HT1080 (cell line): ENCODE data around the gene CHIC1. TPM values are rescaled to one million over a fixed set of nuclear protein-coding genes. Genes with fewer than 3 reads are reported as not detected.
A peak's percentile ranks its signal among the peaks of the same experiment; 100 is the strongest.
"Not testable (repeated sequence)": the region's sequence is repeated elsewhere in the genome, so short reads cannot be mapped to it uniquely, and the experiment has no call there.

Experiments
- DNase-seq: peaks from one replicate; pipeline ENCODE4 v3.0.0-alpha.2; 2015; ENCODE audit warnings: low read depth
- polyA plus RNA-seq, 2 experiments: library from polyadenylated mRNA; depleted of rRNA; stranded (reverse); fragments of >200 nt; gene quantifications; 2 replicates each; pipeline ENCODE4 v1.2.3, GENCODE V29; 2015
- total RNA-seq: library from RNA; depleted of rRNA; stranded (reverse); fragments of >200 nt; shearing (Covaris generic); gene quantifications from 2 replicates; pipeline ENCODE4 v1.2.3, GENCODE V29; 2014; rRNA removed

Gene CHIC1
- 6.5 and 9.9 TPM in 2 replicates for total RNA-seq
- 5.7 and 7.6 TPM in 2 replicates for polyA plus RNA-seq (2015; cell fraction: cytosol; rRNA removed)
- 10.4 and 11.6 TPM in 2 replicates for polyA plus RNA-seq (2015; cell fraction: nucleus; rRNA removed)

DNA sequence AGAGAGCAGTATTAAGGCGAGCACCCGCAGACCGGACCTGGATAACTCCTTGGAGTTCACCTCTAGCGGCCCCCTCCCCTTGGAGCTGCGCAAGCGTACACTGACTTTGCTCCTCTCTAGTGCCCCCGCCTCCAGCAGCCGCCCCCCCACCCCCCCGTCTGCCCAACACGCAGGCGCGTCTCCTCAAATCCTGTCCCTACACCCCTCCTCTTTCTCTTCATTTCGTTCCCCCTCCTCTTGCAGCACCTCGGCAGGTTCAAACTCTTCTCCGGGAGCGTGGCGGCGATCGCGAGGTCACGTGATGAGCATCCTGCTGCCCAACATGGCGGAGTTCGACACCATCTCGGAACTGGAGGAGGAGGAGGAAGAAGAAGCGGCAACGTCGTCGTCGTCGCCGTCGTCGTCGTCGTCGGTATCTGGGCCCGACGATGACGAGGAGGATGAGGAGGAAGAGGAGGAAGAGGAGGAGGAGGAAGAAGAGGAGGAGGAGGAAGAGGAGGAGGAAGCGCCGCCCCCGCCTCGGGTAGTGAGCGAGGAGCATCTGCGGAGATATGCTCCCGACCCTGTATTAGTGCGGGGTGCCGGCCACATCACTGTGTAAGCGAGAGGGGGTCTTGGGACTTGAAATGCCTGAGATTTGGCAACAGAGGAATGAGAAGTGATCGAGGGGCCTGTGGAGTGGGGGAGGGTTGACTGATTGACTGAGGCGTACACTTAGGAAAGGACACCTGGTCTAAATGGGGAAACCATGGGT is at the start of gene CHIC1:
CHIC1 (plus strand) TSS at position 214 of the 754 bp plus-strand sequence; CDS start at position 302, 88 bp downstream.
- DNase-seq: peak; percentile 74

DNA sequence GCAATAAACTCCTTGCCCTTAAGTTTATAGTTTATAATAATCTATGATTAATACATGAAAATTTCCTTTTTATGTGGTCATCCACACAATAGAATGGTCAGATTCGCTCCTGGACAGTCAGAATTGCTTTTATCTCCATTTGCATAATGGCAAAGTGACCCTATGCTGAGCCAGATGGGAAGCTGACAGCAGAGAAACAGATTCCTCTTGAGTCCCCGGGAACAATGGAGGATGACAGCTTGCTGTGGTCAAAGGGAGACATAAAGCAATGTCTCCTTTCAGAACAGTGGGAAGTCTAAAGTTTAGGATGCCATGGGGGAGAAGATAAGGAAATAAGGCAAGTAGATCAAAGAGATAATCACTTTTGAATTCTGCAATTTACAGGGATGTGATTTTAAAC is 40.2 kb upstream of the CHIC1 start:
- DNase-seq: not testable (repeated sequence)

DNA sequence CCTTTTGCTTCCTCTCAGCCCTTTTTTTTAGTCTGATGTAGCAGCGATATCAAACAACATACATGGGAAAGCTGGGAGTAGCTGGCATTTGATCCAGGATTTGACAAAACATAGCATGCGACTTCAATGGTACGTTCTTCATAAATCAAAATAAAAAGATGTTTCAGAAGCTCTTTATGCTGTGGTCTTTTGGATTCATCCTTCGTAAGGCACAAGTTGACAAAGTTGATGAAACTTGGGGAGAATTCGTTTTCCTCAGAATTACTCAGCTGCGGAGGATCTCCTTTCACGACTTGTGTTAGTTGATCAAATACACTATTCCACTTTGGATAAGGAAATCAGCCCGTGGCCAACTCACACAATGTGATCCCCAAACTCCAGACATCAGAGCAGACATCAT is 38.1 kb upstream of the CHIC1 start:
- DNase-seq: no peak

DNA sequence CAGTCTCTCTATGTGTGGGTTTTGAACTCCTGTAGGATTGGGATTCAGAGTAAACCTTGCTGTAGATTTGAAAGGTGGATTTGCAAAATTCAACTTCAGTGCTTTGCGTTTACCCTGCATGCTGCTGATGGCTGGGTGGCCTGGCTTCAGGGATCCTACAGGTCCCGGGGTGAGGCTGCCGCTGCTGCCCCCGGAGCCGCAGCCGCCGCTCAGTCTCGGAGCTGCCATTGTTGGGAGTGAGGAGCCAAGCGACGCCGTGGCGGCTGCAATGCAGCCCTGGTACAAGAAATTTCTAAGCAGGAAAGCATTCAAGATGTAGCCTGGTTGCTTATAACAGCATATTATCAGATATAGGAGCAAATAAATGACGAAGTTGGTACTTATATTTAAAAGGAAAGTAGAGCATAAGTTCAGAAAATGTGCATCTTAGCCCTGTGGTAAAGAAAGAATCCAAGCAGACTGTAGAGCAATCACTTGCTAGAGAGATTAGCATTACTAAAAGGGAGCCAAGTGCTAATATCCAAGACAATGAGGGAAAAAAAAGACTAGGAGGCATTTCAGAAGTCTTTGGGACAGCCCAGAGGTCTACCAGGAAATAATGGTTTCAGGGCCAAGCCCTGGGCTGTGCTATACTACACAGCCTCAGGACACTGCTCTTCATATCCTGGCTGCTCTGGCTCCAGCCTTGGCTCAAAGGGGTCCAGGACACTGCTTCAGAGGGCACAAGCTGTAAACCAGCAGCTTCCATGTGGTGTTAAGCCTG is 36.9 kb upstream of the CHIC1 start:
- DNase-seq: no peak

DNA sequence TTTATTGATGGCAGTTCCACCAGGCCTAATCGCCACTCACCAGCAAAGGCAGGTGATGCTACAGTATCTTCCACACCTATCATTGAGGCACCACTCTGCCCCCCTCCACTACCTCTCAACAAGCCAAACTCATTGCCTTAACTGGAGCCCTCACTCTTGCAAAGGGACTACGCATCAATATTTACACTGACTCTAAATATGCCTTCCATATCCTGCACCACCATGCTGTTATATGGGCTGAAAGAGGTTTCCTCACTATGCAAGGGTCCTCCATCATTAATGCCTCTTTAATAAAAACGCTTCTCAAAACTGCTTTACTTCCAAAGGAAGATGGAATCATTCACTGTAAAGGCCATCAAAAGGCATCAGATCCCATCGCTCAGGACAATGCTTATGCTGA is 31.3 kb upstream of the CHIC1 start:
- DNase-seq: not testable (repeated sequence)

DNA sequence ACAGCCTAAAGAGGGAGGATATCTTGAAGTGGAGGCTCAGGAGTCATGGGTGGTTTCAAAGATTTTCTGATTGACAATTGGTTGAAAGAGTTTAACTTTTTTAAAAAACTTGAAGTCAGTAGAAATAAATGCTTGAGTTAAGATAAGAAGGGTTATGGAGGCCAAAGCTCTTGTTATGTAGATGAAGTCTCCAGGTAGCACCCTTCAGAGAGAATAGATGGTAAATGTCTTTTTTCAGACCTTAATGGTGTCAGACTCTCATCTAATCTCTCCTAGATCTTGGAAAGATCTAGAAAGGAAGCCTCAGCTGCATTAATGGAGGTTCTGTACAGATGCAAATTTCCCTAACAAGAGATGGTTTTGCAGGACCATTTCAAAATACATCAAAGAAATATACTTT is 6.8 kb upstream of the CHIC1 start:
- DNase-seq: no peak

DNA sequence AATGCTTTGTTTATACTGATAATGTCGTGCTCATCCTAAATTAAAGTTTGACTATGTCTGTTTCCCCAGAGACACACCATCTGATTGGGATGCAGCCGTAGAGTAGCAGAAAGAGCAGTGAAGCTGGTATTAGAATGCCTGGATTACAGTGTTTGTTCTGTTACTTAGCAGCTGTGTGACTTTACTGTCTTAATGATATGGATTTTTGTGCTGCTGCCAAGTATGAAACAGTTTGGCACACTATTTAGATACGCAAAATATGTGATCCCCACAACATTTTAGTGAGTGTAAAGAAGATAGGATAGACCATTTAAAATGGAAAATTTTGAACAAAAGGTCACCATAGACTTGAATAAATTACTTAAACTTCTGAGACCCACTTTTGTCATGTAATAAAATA is 1.2 kb upstream of the CHIC1 start:
- no peak for DNase-seq

DNA sequence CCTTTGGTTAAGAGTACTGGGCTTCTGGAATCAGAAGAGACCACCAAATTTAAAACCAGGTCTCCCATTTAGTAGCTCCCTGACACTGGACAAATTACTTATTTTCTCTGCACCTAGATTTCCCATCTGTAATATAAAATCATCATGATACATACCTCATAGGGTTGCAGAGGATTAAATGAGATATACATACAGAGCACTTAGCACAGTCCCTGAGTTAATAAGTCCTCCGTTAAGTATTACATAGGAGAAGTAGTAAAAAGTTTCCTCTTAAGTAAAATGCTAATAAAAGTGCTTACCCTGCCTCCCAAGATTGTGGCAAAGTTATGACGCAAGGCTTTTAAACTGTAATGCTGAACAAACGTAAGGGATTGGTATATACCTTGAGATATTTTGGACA is 539 bp upstream of the CHIC1 start:
- peak; percentile 0 for DNase-seq

DNA sequence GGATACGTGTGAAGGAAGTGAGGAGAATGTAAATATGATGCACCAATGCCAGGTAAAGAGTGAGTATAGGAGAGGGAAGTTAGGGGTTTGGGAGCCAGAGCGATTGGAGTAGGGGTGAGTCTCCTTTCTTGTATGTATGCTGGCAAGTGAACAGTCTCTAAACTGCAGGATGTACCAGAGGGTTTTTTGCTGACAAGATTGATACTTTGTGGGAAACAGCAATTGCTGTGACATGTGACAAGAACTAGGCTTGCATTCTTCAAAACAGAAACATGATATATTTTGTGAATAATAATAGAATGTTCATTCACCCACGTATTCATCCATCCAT is 706 bp downstream of the CHIC1 start:
- DNase-seq: no peak

DNA sequence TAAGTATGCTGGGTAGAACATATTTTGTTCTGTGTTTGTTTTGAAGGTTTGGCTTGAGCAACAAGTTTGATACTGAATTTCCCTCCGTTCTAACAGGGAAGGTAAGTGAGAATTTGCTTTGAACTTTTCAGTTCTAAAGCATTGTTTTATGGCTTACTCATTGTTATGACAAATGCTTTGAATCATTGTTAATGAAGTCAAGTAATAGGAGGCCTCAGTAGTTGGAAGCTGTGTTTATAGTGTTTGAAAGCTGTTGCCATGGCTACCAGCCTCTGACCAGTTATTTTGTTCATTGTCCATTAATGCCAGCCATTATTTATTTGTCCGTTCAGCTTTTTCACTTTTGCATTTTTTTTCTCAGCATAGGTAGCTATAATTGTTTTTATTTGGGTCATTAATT is 14.4 kb downstream of the CHIC1 start:
- peak; percentile 79 for DNase-seq

DNA sequence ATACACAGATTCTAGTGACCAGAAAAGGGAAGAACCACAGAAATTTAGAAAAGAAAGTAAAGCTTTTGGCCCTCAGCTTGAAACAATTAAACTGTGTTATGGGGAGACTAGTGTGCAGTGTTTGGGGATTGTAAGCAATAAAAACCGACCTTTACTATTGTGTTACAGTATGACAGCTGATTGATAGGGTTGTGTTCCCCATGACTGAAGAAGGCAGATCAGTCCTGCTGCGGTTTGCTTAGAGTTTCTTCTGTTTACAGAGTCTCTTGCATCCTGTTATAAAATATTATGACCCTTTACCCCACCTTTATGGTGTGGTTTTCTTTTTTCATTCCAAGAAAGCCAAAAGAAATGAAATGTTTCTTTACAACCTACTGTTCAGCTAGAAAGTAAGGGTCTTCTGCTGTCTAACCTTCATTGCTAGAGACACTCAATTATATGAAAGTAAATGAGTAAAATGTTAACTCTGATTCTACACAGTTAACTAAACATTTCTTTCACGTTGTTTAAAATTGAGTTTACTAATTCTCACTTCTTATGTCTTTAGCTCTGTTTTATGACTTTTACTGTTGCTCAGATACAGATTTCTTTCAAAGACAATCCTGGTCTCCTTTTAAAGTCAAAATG is 18.1 kb downstream of the CHIC1 start:
- no peak for DNase-seq

DNA sequence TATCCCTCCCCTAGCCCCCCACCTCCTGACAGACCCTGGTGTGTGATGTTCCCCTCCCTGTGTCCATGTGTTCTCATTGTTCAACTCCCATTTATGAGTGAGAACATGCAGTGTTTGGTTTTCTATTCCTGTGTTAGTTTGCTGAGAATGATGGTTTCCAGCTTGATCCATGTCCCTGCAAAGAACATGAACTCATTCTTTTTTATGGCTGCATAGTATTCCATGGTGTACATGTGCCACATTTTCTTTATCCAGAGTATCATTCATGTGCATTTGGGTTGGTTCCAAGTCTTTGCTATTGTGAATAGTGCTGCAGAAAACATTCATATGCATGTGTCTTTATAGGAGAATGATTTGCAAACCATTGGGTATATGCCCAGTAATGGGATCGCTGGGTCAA is 34.8 kb downstream of the CHIC1 start:
- not testable (repeated sequence) for DNase-seq

DNA sequence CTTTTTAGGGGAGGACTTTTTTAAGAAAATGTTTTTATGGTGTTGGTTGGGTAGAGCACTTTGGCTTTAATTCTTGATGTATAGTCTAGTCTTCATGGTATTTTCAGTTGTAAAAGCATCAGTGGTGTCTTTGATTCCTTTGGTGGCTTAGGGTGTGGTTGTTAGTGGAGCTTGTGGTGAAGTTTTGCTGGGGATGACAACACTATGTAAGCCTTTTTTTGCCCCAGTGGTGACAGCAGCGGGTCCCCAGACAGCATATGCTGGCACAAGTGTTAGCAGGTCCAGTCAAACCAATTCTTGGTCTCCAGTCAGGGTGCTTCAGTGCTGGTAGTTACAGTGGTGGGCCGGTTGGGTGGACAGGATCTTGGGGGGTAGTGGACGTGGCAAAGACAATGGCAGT is 52.0 kb downstream of the CHIC1 start:
- DNase-seq: no peak

DNA sequence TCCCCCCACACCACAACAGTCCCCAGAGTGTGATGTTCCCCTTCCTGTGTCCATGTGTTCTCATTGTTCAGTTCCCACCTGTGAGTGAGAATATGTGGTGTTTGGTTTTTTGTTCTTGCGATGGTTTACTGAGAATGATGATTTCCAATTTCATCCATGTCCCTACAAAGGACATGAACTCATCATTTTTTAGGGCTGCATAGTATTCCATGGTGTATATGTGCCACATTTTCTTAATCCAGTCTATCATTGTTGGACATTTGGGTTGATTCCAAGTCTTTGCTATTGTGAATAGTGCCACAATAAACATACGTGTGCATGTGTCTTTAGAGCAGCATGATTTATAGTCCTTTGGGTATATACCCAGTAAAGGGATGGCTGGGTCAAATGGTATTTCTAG is 78.7 kb downstream of the CHIC1 start:
- not testable (repeated sequence) for DNase-seq

DNA sequence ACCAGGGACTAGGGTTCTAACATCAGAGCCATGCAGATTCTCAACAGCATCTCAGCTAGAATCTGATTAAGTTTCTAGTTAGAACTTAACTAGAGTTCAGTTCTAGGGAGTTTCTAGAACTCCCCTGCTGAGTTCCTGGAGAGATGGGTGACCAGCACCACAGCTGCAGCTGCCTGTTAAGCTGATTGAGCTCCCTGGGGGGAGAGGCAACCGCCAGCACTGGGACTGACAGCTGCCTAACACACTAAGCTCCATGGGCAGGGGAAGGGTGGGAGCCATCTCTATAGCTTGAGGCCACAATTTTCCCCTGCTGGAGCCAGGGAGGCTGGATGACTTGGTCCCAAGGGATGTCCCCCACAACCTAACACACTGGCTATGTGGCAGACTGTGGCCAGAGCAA is 84.2 kb downstream of the CHIC1 start:
- no peak for DNase-seq

DNA sequence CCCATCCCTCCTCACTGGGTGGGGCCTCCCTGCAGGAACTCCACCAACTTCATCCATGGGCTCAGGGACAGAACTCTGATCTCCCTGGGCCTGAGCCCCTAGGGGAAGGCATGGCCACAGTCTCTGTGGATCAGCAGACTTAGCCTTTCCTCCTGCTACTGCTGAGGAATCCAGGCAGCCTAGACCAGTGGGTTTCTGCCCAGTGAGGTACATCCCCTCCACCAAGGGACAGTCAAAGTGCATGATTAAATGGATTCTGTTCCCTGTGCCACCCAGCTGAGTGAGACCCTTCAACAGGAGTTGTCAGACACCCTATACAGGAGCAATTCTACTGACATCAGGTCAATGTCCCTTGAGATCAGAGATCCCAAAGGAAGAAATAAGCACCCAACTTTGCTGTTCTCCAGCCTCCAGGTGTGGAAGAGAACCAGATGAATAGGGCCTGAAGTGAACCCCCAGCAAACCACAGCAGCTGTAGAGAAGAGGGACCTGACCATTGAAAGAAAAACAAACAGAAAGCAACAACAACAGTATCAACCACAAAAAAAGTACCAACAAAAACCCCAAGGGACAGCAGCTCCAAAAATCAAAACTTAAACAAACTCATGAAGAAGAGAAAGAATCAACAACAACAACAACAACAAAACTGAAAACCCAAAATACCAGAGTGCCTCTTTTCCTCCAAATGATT is 84.8 kb downstream of the CHIC1 start:
- no peak for DNase-seq

DNA sequence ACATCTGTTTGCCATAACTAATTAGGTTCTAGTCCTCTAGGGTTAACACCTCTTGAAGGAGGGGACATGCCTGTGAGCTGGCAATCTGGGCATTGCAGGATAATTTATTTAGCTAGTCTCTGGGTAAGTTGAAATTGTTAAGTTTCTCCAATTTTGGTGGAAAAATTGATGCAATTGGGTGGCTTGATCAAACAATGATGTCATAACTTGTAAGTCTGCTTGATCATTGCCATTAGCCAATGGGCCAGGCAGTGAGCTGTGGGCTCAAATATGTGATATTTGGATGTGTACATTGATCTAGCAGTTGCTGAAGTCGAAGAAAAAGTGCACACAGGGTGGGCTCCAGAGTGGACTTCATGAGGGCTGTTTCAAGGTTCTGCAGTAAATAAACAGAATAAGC is 98.3 kb downstream of the CHIC1 start:
- not testable (repeated sequence) for DNase-seq

DNA sequence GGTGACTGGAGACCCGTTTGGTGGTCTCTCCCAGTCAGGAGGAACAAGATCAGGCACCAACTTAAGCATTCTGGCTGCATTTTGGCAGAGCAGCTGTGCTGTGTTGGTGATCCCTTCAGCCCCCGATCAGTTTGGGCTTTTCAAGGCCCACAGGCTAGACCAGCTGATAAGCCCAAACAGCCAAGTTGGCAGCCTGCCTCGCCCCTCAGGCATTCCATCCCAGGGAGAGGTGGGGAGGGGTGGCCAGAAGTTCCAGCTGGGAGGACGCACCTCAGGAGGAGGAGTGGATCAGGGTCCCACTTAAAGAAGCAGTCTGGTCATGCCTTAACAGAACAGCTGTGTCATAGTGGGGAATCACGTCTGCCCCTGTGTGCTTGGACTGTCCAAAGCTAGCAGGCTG is 105.8 kb downstream of the CHIC1 start:
- DNase-seq: no peak

DNA sequence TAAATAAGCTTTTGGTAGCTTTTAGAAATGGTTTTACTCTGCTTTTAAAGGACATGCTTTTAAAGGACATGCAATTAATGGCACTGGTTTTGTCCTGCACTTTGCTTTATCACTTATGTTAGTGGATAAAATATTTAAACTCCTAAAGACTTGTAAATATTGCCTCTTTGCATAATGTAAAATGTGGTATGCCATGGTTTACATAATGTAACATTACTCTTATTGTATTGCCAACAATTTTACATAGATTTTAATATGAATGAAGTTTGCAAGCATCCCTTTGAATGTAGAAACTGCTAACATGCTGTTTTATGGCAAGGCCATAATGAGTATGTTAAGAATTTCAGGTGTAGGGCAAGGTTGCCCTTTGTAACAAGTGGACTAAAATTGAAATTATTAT is 118.4 kb downstream of the CHIC1 start:
- DNase-seq: no peak

DNA sequence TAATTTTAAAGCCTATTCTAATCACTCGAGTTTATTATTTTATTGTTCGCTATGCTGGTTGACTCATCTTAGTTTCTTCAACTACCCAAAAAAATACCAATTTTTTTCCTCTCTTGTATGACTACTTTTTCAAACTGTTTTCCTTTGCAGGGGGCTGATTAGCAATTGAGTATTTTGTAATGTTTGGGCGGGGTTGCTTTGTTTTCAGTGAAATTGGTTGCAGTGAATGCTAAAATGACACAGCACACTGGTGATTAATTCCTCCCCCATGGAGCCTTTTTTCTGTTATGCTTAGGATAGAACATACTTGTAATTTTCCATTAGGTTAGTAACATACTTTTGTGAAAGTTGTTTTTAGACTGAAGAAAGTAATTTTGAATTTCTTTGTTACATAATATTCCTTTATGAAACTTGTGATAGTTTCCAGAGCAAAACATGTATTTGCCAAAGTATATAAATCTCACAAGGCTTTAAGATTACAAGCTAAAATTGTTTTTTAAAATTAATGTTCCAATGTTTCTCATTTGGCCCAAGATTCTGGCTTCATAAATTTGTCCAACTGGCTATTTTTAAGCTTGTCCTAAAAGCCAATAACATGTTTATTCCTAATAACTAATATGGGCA is 120.4 kb downstream of the CHIC1 start:
- peak; percentile 2 for DNase-seq

DNA sequence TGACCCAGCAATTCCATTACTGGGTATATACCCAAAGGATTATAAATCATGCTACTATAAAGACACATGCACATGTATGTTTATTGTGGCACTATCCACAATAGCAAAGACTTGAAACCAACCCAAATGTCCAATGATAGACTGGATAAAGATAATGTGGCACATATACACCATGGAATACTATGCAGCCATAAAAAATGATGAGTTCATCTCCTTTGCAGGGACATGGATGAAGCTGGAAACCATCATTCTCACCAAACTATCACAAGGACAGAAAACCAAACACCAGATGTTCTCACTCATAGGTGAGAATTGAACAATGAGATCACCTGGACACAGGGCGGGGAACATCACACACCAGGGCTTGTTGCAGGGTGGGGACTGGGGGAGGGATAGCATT is 144.0 kb downstream of the CHIC1 start:
- DNase-seq: not testable (repeated sequence)
